Fibroblast of skin of scalp (primary cell): ENCODE results near the gene TERT.
"Not testable (repeated sequence)": the region's sequence is repeated elsewhere in the genome, so short reads cannot be mapped to it uniquely, and the experiment has no call there.

Experiments used
- DNase-seq: peaks from one replicate; pipeline ENCODE4 v3.0.0-alpha.2; 2013

TERT gene

GRCh38 chr5:1330847-1331831, 36.3 kb upstream of the TERT start:
- no peak for DNase-seq

GRCh38 chr5:1330146-1330846, 35.4 kb upstream of the TERT start:
- DNase-seq, result no peak

GRCh38 chr5:1329111-1329579, 34.3 kb upstream of the TERT start:
- no peak for DNase-seq

- peak; percentile 63 for DNase-seq
These were observed 33.6 kb upstream of the TERT start for GRCh38 chr5:1328237-1329110.

GRCh38 chr5:1326901-1327756, 32.3 kb upstream of the TERT start:
- peak; percentile 79 for DNase-seq

- DNase-seq, result not testable (repeated sequence)
These were observed 31.6 kb upstream of the TERT start for GRCh38 chr5:1326532-1326875.

GRCh38 chr5:1325870-1326531, 31.1 kb upstream of the TERT start:
- peak; percentile 66 for DNase-seq

- no peak for DNase-seq
These were observed 30.4 kb upstream of the TERT start for GRCh38 chr5:1325191-1325741.

GRCh38 chr5:1324719-1325190, 29.9 kb upstream of the TERT start:
- no peak for DNase-seq

GRCh38 chr5:1324301-1324700, 29.4 kb upstream of the TERT start:
- no peak for DNase-seq

GRCh38 chr5:1323803-1324173, 28.9 kb upstream of the TERT start:
- no peak for DNase-seq

- DNase-seq, result no peak
These were observed 28.3 kb upstream of the TERT start for GRCh38 chr5:1322955-1323802.

- no peak for DNase-seq
These were observed 27.4 kb upstream of the TERT start for GRCh38 chr5:1322036-1322900.

GRCh38 chr5:1321576-1321975, 26.7 kb upstream of the TERT start:
- DNase-seq, result no peak

- no peak for DNase-seq
These were observed 25.8 kb upstream of the TERT start for GRCh38 chr5:1320436-1321344.

GRCh38 chr5:1319436-1320256, 24.8 kb upstream of the TERT start:
- no peak for DNase-seq
